ENCODE measurements around the gene FCHSD1.

FCHSD1 gene

DNA sequence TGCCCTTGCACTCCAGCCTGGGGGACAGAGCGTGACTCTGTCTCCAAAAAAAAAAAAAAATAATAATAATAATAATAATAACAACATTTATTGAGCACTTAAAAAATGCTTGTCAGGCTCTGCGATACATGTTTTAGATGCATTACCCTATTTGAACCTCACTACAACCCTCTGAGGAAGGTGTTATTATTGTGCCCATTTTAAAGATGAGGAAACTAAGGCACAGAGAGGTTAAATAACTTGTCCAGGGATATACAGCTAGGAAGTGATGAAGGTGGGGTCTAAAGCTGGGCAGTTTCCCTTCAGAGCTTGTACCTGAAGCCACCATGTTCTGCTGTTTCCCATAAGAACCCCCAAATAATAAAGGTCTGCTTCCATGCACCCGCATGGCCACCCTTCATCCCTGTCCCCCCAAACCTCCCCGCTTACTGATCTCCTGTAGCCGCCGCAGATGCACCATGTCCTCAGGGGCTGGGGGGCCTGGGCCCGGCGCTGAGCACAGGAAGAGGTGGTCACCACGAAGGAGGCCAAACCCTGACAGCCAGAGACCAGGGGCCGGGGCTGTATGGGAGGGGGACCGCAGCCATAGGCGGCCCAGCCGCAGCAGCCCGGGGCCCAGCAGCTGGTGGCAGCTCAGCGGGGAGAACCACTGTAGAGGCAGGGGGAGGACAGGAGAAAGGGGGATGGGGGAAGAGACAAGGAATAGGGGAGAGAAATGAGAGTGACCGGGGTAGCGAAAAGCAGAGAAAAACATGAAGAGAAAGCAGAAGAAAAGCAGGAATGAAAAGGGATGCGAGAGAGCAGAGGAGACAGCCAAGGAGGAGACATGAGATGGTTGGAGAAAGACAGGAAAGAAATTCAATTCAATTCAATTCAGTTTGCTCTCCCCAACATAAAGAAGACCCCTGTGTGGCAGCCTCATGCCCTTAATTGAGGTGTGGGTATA lies 15.1 kb upstream of the FCHSD1 start:
- TF ChIP-seq, protein P1, sequence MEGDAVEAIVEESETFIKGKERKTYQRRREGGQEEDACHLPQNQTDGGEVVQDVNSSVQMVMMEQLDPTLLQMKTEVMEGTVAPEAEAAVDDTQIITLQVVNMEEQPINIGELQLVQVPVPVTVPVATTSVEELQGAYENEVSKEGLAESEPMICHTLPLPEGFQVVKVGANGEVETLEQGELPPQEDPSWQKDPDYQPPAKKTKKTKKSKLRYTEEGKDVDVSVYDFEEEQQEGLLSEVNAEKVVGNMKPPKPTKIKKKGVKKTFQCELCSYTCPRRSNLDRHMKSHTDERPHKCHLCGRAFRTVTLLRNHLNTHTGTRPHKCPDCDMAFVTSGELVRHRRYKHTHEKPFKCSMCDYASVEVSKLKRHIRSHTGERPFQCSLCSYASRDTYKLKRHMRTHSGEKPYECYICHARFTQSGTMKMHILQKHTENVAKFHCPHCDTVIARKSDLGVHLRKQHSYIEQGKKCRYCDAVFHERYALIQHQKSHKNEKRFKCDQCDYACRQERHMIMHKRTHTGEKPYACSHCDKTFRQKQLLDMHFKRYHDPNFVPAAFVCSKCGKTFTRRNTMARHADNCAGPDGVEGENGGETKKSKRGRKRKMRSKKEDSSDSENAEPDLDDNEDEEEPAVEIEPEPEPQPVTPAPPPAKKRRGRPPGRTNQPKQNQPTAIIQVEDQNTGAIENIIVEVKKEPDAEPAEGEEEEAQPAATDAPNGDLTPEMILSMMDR (IDR thresholded peaks at IDR 0.05; ENCODE audit: borderline replicate concordance, control extremely low read depth, extremely low read depth, insufficient read depth, missing control alignments) = no peak
- in situ Hi-C loops (cut with MboI; ENCODE audit: low sequenced_read_pairs, unreplicated experiment) = no loop called here
- no peak for DNase-seq (ENCODE audit: low spot score)

DNA sequence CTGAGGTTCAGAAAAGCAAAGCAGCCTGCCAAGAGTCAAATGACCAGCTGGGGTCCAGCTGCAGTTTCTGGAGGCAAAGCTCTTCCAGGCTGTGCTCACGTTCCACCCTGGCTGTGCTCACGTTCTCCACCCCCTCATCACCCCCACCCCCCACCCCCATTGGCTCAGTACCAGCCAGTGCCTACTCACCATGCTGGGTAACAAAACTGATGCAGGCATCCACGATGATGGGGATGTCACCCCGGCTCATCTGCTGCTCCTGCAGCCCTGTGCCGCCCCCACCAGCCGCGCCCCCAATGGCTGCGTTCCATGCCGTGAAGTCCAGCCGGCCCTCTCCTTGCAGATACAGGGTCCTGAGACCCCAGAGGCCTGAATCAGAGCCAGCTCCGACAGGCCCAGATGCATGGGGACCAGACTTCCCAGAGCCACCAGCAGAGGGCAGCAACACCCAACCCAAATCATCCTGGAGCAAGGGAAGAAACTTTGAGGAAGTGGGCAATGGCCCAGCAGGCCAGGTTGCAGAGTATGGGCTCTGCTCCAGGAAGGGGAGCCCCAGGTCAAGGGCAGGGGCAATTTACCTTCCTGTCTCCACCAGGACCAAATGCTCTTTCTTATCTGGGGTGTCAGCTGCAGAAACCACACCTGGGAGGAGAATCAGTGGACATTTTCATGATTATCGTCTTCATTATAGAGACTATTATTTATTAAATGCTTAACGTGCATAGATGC lies 13.7 kb upstream of the FCHSD1 start:
- in situ Hi-C loops (cut with MboI; ENCODE audit: low sequenced_read_pairs, unreplicated experiment) = no loop called here
- TF ChIP-seq, protein P1 (IDR thresholded peaks at IDR 0.05; ENCODE audit: borderline replicate concordance, control extremely low read depth, extremely low read depth, insufficient read depth, missing control alignments) = peak; percentile 87
- DNase-seq (ENCODE audit: low spot score) = peak; percentile 90

DNA sequence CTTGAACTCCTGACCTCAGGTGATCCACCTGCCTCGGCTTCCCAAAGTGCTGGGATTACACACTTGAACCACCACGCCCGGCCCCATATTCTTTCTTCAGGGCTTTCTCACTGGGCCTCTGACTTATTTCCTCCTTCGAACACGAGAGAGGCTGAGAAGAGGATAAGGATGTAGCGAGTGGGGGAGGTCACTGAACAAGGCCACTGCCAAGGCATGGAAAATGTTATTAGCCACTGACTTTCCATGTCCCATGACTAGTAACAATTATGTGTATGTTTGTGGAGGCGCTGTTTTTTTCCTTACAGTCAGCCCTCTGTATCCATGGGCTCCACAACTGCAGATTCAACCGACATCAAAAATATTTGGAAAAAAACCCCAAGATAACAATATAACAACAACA lies 12.3 kb upstream of the FCHSD1 start:
- TF ChIP-seq, protein P1 (IDR thresholded peaks at IDR 0.05; ENCODE audit: borderline replicate concordance, control extremely low read depth, extremely low read depth, insufficient read depth, missing control alignments) = no peak
- no peak for DNase-seq (ENCODE audit: low spot score)
- in situ Hi-C loops (cut with MboI; ENCODE audit: low sequenced_read_pairs, unreplicated experiment) = no loop called here

DNA sequence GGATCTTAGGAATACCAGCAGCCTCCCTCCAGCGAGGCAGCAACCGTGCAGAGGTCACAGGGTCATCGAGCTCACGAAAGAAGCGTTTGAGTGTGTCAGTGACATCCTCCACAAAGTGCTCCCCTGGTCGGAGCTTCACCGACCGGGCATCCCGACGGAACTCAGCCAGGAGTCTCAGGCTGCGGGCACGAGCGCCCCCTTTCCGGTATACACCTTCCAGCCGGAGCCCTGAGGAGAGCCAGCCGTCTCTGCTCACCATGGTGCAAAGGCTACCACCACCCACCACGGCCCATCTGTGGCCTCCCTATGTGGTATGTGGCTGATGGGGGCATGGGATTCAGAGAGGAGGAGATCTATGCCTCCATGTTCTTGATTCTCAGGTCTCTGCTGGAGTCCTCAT lies 10.8 kb upstream of the FCHSD1 start:
- in situ Hi-C loops (cut with MboI; ENCODE audit: low sequenced_read_pairs, unreplicated experiment) = no loop called here
- no peak for DNase-seq (ENCODE audit: low spot score)
- TF ChIP-seq, protein P1 (IDR thresholded peaks at IDR 0.05; ENCODE audit: borderline replicate concordance, control extremely low read depth, extremely low read depth, insufficient read depth, missing control alignments) = no peak

DNA sequence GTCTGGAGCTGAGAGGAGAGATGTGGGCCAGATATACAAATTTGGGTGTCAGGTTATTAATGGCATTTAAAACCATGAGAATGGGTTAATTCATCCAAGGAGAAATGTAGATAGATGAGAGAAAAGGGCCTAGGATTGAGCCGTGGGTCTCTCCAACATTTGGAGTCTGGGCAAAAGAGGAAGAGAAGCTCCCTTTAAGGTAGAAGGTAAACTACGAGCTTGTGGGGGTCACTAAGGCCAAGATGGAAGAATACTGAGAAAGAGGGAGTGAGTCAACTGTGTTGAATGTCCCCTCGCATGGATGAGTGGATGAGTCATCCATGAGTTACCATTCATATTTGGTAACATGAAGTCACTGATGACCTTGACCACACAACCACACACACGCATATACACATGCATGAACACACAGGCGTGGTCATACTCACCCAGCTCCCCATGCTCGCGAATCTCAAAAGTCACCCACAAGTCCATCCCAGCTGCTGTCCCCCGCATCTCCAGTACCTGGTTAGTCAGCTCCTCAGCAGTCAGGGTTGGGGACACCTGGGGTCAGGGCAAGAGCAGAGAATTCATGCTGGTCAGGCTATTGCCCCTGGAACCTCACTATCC lies 6.8 kb upstream of the FCHSD1 start:
- in situ Hi-C loops (cut with MboI; ENCODE audit: low sequenced_read_pairs, unreplicated experiment) = no loop called here
- DNase-seq (ENCODE audit: low spot score) = peak; percentile 67
- TF ChIP-seq, protein P1 (IDR thresholded peaks at IDR 0.05; ENCODE audit: borderline replicate concordance, control extremely low read depth, extremely low read depth, insufficient read depth, missing control alignments) = no peak

DNA sequence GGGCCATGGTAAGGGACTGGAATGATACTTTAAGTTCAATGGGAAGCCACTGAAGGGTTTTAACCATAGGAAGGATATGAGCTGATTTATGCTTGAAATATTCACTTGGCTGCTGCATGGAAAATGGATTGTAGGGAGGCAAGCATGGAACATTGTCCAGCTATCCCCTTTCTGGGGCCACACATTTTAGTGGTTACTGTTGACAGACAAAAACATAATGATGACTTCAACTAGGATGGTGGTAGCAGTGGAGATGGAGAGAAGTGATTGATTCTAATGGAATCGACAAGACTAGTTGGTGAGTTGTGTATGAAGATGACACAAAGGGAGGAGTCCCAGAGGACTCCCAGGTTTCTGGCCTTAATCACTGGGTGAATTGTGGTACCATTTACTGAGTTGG lies 6.2 kb upstream of the FCHSD1 start:
- in situ Hi-C loops (cut with MboI; ENCODE audit: low sequenced_read_pairs, unreplicated experiment) = no loop called here
- TF ChIP-seq, protein P1 (IDR thresholded peaks at IDR 0.05; ENCODE audit: borderline replicate concordance, control extremely low read depth, extremely low read depth, insufficient read depth, missing control alignments) = no peak
- no peak for DNase-seq (ENCODE audit: low spot score)

Measured in GM13976 (cell line).